H9 (cell line): ENCODE results near the gene SF3A1. TPM values are rescaled to one million over a fixed set of nuclear protein-coding genes. Genes with fewer than 3 reads are reported as not detected.

ENCODE experiments used
- DNase-seq: peaks from one replicate; pipeline ENCODE4 v3.0.0-alpha.2; 2017
- H2AFZ ChIP-seq: one replicate; pipeline ENCODE4 v1.6.1; 2013; ENCODE audit warnings: mild to moderate bottlenecking, low read length, control low read depth, moderate library complexity
- H2AK5ac ChIP-seq: 2 replicates; pipeline ENCODE4 v1.6.1; 2013; ENCODE audit warnings: low read length, control low read depth, mixed read lengths; ENCODE audit not compliant: insufficient read length
- H2BK120ac ChIP-seq: one replicate; pipeline ENCODE4 v1.6.1; 2013; ENCODE audit warnings: low read depth, mild to moderate bottlenecking, low read length, control low read depth, inconsistent platforms; ENCODE audit not compliant: poor library complexity, severe bottlenecking
- H2BK12ac ChIP-seq: 2 replicates; pipeline ENCODE4 v1.6.1; 2013; ENCODE audit warnings: low read length, control low read depth, mixed read lengths, low read depth; ENCODE audit not compliant: insufficient read length
- H2BK15ac ChIP-seq: 2 replicates; pipeline ENCODE4 v1.6.1; 2013; ENCODE audit warnings: low read depth, low read length, control low read depth
- H2BK20ac ChIP-seq: one replicate; pipeline ENCODE4 v1.6.1; 2013; ENCODE audit warnings: low read depth, mild to moderate bottlenecking, low read length, control low read depth, inconsistent platforms; ENCODE audit not compliant: poor library complexity, severe bottlenecking
- H2BK5ac ChIP-seq: 2 replicates; pipeline ENCODE4 v1.6.1; 2013; ENCODE audit warnings: low read length, control low read depth, mixed read lengths; ENCODE audit not compliant: insufficient read length
- H3K14ac ChIP-seq: 2 replicates; pipeline ENCODE4 v1.6.1; 2013; ENCODE audit warnings: low read length, control low read depth; ENCODE audit not compliant: insufficient read depth
- H3K18ac ChIP-seq: 2 replicates; pipeline ENCODE4 v1.6.1; 2013; ENCODE audit warnings: low read depth, mild to moderate bottlenecking, mixed read lengths, low read length, control low read depth; ENCODE audit not compliant: insufficient read length
- H3K23ac ChIP-seq: 2 replicates; pipeline ENCODE4 v1.6.1; 2013; ENCODE audit warnings: low read length, control low read depth, mixed read lengths, low read depth; ENCODE audit not compliant: insufficient read length
- H3K23me2 ChIP-seq: 2 replicates; pipeline ENCODE4 v1.6.1; 2013; ENCODE audit warnings: low read depth, mild to moderate bottlenecking, mixed read lengths, low read length, control low read depth; ENCODE audit not compliant: insufficient read length, poor library complexity, severe bottlenecking
- H3K27ac ChIP-seq: 2 replicates; pipeline ENCODE4 v1.5.1; 2013; ENCODE audit warnings: low read length, control low read depth, mixed read lengths, low read depth; ENCODE audit not compliant: insufficient read length
- H3K27me3 ChIP-seq: 2 replicates; pipeline ENCODE4 v1.6.1; 2013; ENCODE audit warnings: low read length, control low read depth, inconsistent platforms; ENCODE audit not compliant: insufficient read depth
- H3K4ac ChIP-seq: 2 replicates; pipeline ENCODE4 v1.6.1; 2013; ENCODE audit warnings: low read depth, mild to moderate bottlenecking, control low read depth, inconsistent platforms, low read length, moderate library complexity
- H3K4me1 ChIP-seq: 2 replicates; pipeline ENCODE4 v1.6.1; 2013; ENCODE audit warnings: low read length, control low read depth, inconsistent platforms; ENCODE audit not compliant: insufficient read depth
- H3K4me2 ChIP-seq: 2 replicates; pipeline ENCODE4 v1.6.1; 2013; ENCODE audit warnings: low read length, control low read depth, mixed read lengths; ENCODE audit not compliant: insufficient read length, insufficient read depth
- H3K56ac ChIP-seq: 2 replicates; pipeline ENCODE4 v1.6.1; 2013; ENCODE audit warnings: low read depth, mild to moderate bottlenecking, mixed read lengths, low read length, control low read depth; ENCODE audit not compliant: insufficient read length
- H3K79me1 ChIP-seq: 2 replicates; pipeline ENCODE4 v1.6.1; 2013; ENCODE audit warnings: low read depth, mild to moderate bottlenecking, moderate library complexity, low read length, control low read depth, inconsistent platforms; ENCODE audit not compliant: insufficient read depth, poor library complexity, severe bottlenecking
- H3K79me2 ChIP-seq: 2 replicates; pipeline ENCODE4 v1.6.1; 2013; ENCODE audit warnings: low read length, control low read depth, inconsistent platforms; ENCODE audit not compliant: insufficient read depth
- H3K9ac ChIP-seq: 2 replicates; pipeline ENCODE4 v1.6.1; 2013; ENCODE audit warnings: low read length, control low read depth, mixed read lengths; ENCODE audit not compliant: insufficient read length; ENCODE audit errors: extremely low read depth
- H3K9me3 ChIP-seq: one replicate; pipeline ENCODE4 v1.6.1; 2013; ENCODE audit warnings: low read depth, low read length, inconsistent platforms; ENCODE audit not compliant: control insufficient read depth
- H3T11ph ChIP-seq: one replicate; pipeline ENCODE4 v1.6.1; 2013; ENCODE audit warnings: mild to moderate bottlenecking, low read length, control low read depth, inconsistent platforms
- H4K20me1 ChIP-seq: one replicate; pipeline ENCODE4 v1.6.1; 2013; ENCODE audit not compliant: control insufficient read depth, insufficient read length, insufficient read depth
- H4K5ac ChIP-seq: 2 replicates; pipeline ENCODE4 v1.6.1; 2013; ENCODE audit warnings: low read depth, mild to moderate bottlenecking, mixed read lengths, low read length, control low read depth; ENCODE audit not compliant: insufficient read length
- H4K8ac ChIP-seq: replicated peaks from 2 replicates; pipeline ENCODE4 v1.6.1; 2013; ENCODE audit warnings: low read length, control low read depth, mixed read lengths, low read depth; ENCODE audit not compliant: insufficient read length
- H4K91ac ChIP-seq: 2 replicates; pipeline ENCODE4 v1.6.1; 2013; ENCODE audit warnings: low read depth, mild to moderate bottlenecking, moderate library complexity, mixed read lengths, low read length, control low read depth; ENCODE audit not compliant: insufficient read length
- H3K27ac Mint-ChIP-seq, 3 experiments: 2 replicates in 2 of 3; 3 replicates in 1 of 3; pipeline ENCODE4 v1.8.0; 2020 to 2021; ENCODE audit warnings: mixed read lengths in 3 of 3, mild to moderate bottlenecking in 1 of 3, moderate library complexity in 1 of 3
- H3K27me3 Mint-ChIP-seq: 2 replicates; pipeline ENCODE4 v1.8.0; 2021; ENCODE audit warnings: low read depth, mild to moderate bottlenecking, moderate library complexity, mixed read lengths
- H3K36me3 Mint-ChIP-seq, 3 experiments: 2 replicates in 2 of 3; 3 replicates in 1 of 3; pipeline ENCODE4 v1.8.0; 2020 to 2021; ENCODE audit warnings: low read depth in 3 of 3, mixed read lengths in 3 of 3; ENCODE audit not compliant: insufficient read depth in 1 of 3
- H3K4me1 Mint-ChIP-seq, 2 experiments: 2 replicates each; pipeline ENCODE4 v1.8.0; 2020; ENCODE audit warnings: mixed read lengths in 2 of 2
- H3K4me3 Mint-ChIP-seq, 2 experiments: 2 replicates in 1 of 2; 3 replicates in 1 of 2; pipeline ENCODE4 v1.8.0; 2020 to 2021; ENCODE audit warnings: mild to moderate bottlenecking in 2 of 2, mixed read lengths in 2 of 2, moderate library complexity in 1 of 2
- H3K9me3 Mint-ChIP-seq, 2 experiments: 2 replicates in 1 of 2; 3 replicates in 1 of 2; pipeline ENCODE4 v1.8.0; 2020; ENCODE audit warnings: mild to moderate bottlenecking in 2 of 2, mixed read lengths in 2 of 2, moderate library complexity in 1 of 2
- WGBS: extraction: QIAGEN DNeasy Blood & Tissue Kit; methylation state at CpG from one replicate; pipeline ENCODE4 v1.1.7; 2013; ENCODE audit warnings: missing lambda C conversion rate, low lambda C conversion rate, mixed read lengths; ENCODE audit not compliant: insufficient read length; ENCODE audit errors: extremely low coverage; 5-methylcytosine and 5-hydroxymethylcytosine counted together
- total RNA-seq: library from RNA; stranded (reverse); gene quantifications from 2 replicates; pipeline ENCODE4 v1.2.1, GENCODE V29; 2021
- TF ChIP-seq, protein P1 (sequence below): fragments of 200-600 bp; sonication (generic); conservative IDR thresholded peaks from 3 replicates; pipeline ENCODE4 v1.8.0; 2021; ENCODE audit warnings: antibody characterized with exemption, mild to moderate bottlenecking

Gene SF3A1
- total RNA-seq, 1 experiment from 2014 or later = 225 TPM

- WGBS = no CpG with 5 or more reads among the region's 3 CpGs
- H2BK12ac ChIP-seq = no peak overlapping the region
- H4K5ac ChIP-seq = no peak overlapping the region
- H4K91ac ChIP-seq = no peak overlapping the region
- H3K56ac ChIP-seq = no peak overlapping the region
- H3K4me1 ChIP-seq = no peaks in the 10 kb centered on the region; the same call in 1 of the 2 replicates
- H3K23me2 ChIP-seq = no peaks in the 10 kb centered on the region
- Mint-ChIP-seq H3K4me3 (no peak overlapping the region), H3K36me3 (no peaks in the 10 kb centered on the region), H3K9me3 (no peaks in the 10 kb centered on the region), H3K27ac (no peak overlapping the region; a peak in 1 of 7 replicates), H3K27me3 (no peaks in the 10 kb centered on the region; the same call in 1 of the 2 replicates), H3K4me1 (peaks cover 11% of the 10 kb centered on the region in 2 experiments)
- no peak overlapping the region for H3K18ac ChIP-seq
- no peak overlapping the region for H3K14ac ChIP-seq
- H2BK15ac ChIP-seq = no peak overlapping the region
- H2BK5ac ChIP-seq = no peak overlapping the region
- TF ChIP-seq, protein P1, sequence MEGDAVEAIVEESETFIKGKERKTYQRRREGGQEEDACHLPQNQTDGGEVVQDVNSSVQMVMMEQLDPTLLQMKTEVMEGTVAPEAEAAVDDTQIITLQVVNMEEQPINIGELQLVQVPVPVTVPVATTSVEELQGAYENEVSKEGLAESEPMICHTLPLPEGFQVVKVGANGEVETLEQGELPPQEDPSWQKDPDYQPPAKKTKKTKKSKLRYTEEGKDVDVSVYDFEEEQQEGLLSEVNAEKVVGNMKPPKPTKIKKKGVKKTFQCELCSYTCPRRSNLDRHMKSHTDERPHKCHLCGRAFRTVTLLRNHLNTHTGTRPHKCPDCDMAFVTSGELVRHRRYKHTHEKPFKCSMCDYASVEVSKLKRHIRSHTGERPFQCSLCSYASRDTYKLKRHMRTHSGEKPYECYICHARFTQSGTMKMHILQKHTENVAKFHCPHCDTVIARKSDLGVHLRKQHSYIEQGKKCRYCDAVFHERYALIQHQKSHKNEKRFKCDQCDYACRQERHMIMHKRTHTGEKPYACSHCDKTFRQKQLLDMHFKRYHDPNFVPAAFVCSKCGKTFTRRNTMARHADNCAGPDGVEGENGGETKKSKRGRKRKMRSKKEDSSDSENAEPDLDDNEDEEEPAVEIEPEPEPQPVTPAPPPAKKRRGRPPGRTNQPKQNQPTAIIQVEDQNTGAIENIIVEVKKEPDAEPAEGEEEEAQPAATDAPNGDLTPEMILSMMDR = no peak
- H3K79me2 ChIP-seq = no peaks in the 10 kb centered on the region
- no peak overlapping the region for H3K4ac ChIP-seq
- H3K79me1 ChIP-seq = no peaks in the 10 kb centered on the region
- H2AFZ ChIP-seq = no peak overlapping the region
- no peak overlapping the region for H3T11ph ChIP-seq
- H3K9ac ChIP-seq = no peak overlapping the region
- H4K20me1 ChIP-seq = no peaks in the 10 kb centered on the region
- no peak for DNase-seq
- no peak overlapping the region for H3K4me2 ChIP-seq
- no peak overlapping the region for H3K27ac ChIP-seq
- no peak overlapping the region for H3K23ac ChIP-seq
- no peaks in the 10 kb centered on the region for H3K27me3 ChIP-seq
- no peak overlapping the region for H2AK5ac ChIP-seq
- H2BK120ac ChIP-seq = no peak overlapping the region
- no peak overlapping the region for H2BK20ac ChIP-seq
- H3K9me3 ChIP-seq = no peaks in the 10 kb centered on the region
- no peak overlapping the region for H4K8ac ChIP-seq
Observed at GRCh38 chr22:30305906-30306626, 50.6 kb downstream of the SF3A1 start.
